B cell (primary cell): ENCODE data around the gene ARHGAP23. TPM values are rescaled to one million over a fixed set of nuclear protein-coding genes. Genes with fewer than 3 reads are reported as not detected.

Experiments used
- ATAC-seq: fragments of 200-7000 bp; cut with Tn5 transposase; one replicate; pipeline ENCODE4 v1.10.0; 2021; ENCODE audit warnings: low read depth, mild to moderate bottlenecking, moderate number of reproducible peaks, moderate library complexity
- CTCF ChIA-PET: fragments of 350-600 bp; sonication (Branson Sonifier 250); formaldehyde crosslinking; loops from one replicate; lab custom pipeline; 2021; ENCODE audit warnings: antibody characterized with exemption, inconsistent platforms; lab: Charles Lee
- POLR2A ChIA-PET: fragments of 350-600 bp; sonication (Branson Sonifier 250); formaldehyde crosslinking; loops from one replicate; lab custom pipeline; 2021; ENCODE audit warnings: antibody characterized with exemption; lab: Charles Lee
- DNase-seq: peaks from one replicate; pipeline ENCODE4 v3.0.0; 2013
- H2AFZ ChIP-seq: 2 replicates; pipeline ENCODE4 v1.6.1; 2012; ENCODE audit warnings: mild to moderate bottlenecking, low read depth, low read length; ENCODE audit not compliant: insufficient read depth, poor library complexity, severe bottlenecking
- H3K27ac ChIP-seq, 2 donors: 1 replicate in 1 of 2; 2 replicates in 1 of 2; pipeline ENCODE4 v1.5.1; 2012 to 2013; ENCODE audit warnings: low read length in 2 of 2, mild to moderate bottlenecking in 2 of 2, moderate library complexity in 1 of 2
- H3K27me3 ChIP-seq, 4 experiments: fragments of 200-600 bp in 1 of 4; sonication (generic) in 1 of 4; replicated peaks in 1 of 4; 1 replicate in 2 of 4; 2 replicates in 2 of 4; pipeline versions ENCODE4 v1.6.1 to v1.7.0; 2013 to 2016; ENCODE audit warnings: low read length in 3 of 4, mild to moderate bottlenecking in 2 of 4, mixed read lengths in 1 of 4, moderate library complexity in 1 of 4; ENCODE audit not compliant: insufficient read depth in 4 of 4, control insufficient read depth in 3 of 4; ENCODE audit errors: control extremely low read depth in 1 of 4
- H3K36me3 ChIP-seq, 2 experiments: replicated peaks in 1 of 2; 1 replicate in 1 of 2; 2 replicates in 1 of 2; pipeline versions ENCODE4 v1.6.1 to v1.7.1; 2013; ENCODE audit warnings: low read length in 1 of 2; ENCODE audit not compliant: insufficient read depth in 2 of 2, control insufficient read depth in 1 of 2; ENCODE audit errors: control extremely low read depth in 1 of 2, extremely low read depth in 1 of 2
- H3K4me1 ChIP-seq, 2 donors: fragments of 200-600 bp in 1 of 2; sonication (generic) in 1 of 2; 1 replicate in 1 of 2; 2 replicates in 1 of 2; pipeline versions ENCODE4 v1.5.1 to v1.6.1; 2013 to 2017; ENCODE audit warnings: low read length in 2 of 2; ENCODE audit not compliant: control insufficient read depth in 2 of 2, insufficient read depth in 2 of 2
- H3K4me2 ChIP-seq: replicated peaks from 2 replicates; pipeline ENCODE3; 2012; ENCODE audit warnings: mild to moderate bottlenecking, low read depth, low read length; ENCODE audit not compliant: poor library complexity, severe bottlenecking
- H3K4me3 ChIP-seq, 5 experiments: fragments of 200-600 bp in 1 of 5; sonication (generic) in 1 of 5; 1 replicate in 3 of 5; 2 replicates in 2 of 5; pipeline versions ENCODE4 v1.5.1 to v1.7.0; 2011 to 2016; ENCODE audit warnings: low read length in 4 of 5, mild to moderate bottlenecking in 4 of 5, low read depth in 2 of 5, control low read depth in 1 of 5, moderate library complexity in 1 of 5; ENCODE audit not compliant: insufficient read depth in 1 of 5; ENCODE audit errors: control extremely low read depth in 1 of 5, extremely low read depth in 1 of 5
- H3K79me2 ChIP-seq: fragments of 200-600 bp; sonication (generic); one replicate; pipeline ENCODE4 v1.6.0; 2016; ENCODE audit warnings: low read length; ENCODE audit not compliant: control insufficient read depth, insufficient read depth
- H3K9ac ChIP-seq: fragments of 200-600 bp; sonication (generic); 2 replicates; pipeline ENCODE4 v1.6.1; 2017; ENCODE audit warnings: mild to moderate bottlenecking, low read length, moderate library complexity
- H3K9me3 ChIP-seq, 3 donors: one replicate each; pipeline versions ENCODE4 v1.6.1 to v1.7.1; 2013; ENCODE audit warnings: low read length in 2 of 3; ENCODE audit not compliant: control insufficient read depth in 2 of 3, insufficient read depth in 1 of 3; ENCODE audit errors: control extremely low read depth in 1 of 3
- H4K20me1 ChIP-seq: 2 replicates; pipeline ENCODE4 v1.6.0; 2012; ENCODE audit warnings: mild to moderate bottlenecking, low read length; ENCODE audit not compliant: insufficient read depth, control insufficient read depth, poor library complexity, severe bottlenecking
- H3K27ac Mint-ChIP-seq: one replicate; pipeline ENCODE4 v1.8.0; 2021; ENCODE audit warnings: mixed read lengths
- H3K27me3 Mint-ChIP-seq: one replicate; pipeline ENCODE4 v1.8.0; 2021; ENCODE audit warnings: mixed read lengths
- H3K4me1 Mint-ChIP-seq: one replicate; pipeline ENCODE4 v1.8.0; 2021; ENCODE audit warnings: mixed read lengths
- H3K4me3 Mint-ChIP-seq: one replicate; pipeline ENCODE4 v1.8.0; 2021; ENCODE audit warnings: mixed read lengths
- H3K9me3 Mint-ChIP-seq: one replicate; pipeline ENCODE4 v1.8.0; 2022; ENCODE audit warnings: mixed read lengths; ENCODE audit not compliant: insufficient read depth
- CTCF ChIP-seq: fragments of 200-600 bp; IDR thresholded peaks from one replicate; pipeline ENCODE4 v1.8.0; 2022; ENCODE audit warnings: antibody characterized with exemption, mild to moderate bottlenecking
- EZH2 ChIP-seq: IDR thresholded peaks from 2 replicates; pipeline ENCODE4 v1.6.1; 2012; ENCODE audit warnings: borderline replicate concordance, low read depth, mild to moderate bottlenecking, moderate library complexity, low read length; ENCODE audit not compliant: insufficient read depth, poor library complexity, severe bottlenecking
- WGBS: methylation state at CpG from one replicate; pipeline ENCODE4 v1.1.5; 2013; ENCODE audit warnings: missing lambda C conversion rate; ENCODE audit not compliant: insufficient coverage; 5-methylcytosine and 5-hydroxymethylcytosine counted together
- intact Hi-C: fragments of 100-400 bp; cut with micrococcal nuclease; formaldehyde crosslinking; loops from one replicate; pipeline ENCODE4 v1.10.0; 2022
- polyA plus RNA-seq: library from polyadenylated mRNA; depleted of rRNA; stranded (reverse); fragments of >200 nt; gene quantifications from 2 replicates; pipeline ENCODE4 v1.2.3, GENCODE V29; 2012
- total RNA-seq, 2 donors: library from RNA; stranded (reverse); fragments of 120-200 nt in 1 of 2; gene quantifications; 1 replicate in 1 of 2; 2 replicates in 1 of 2; pipeline versions ENCODE4 v1.2.3 to v1.2.4, GENCODE V29; 2013 to 2022

The ARHGAP23 gene
- total and polyA plus RNA-seq, 2 donors (not counting 1 experiment from before 2014, with no cell fraction given), result 0.07 to 0.12 TPM

- Histone ChIP-seq H3K9me3 (no peaks in the 10 kb centered on the region), H3K27ac (peak overlapping the region in 1 of 2 donors; percentile 9), H4K20me1 (no peaks in the 10 kb centered on the region), H3K27me3 (peaks cover 0 to 50% (median 21%) of the 10 kb centered on the region in 4 experiments), H3K4me1 (peaks cover 9 to 19% of the 10 kb centered on the region in 2 donors), H3K4me3 (peak overlapping the region in 4 of 5 experiments; percentile 42 to 65 (median 60)), H3K36me3 (no peaks in the 10 kb centered on the region), H3K9ac (peak overlapping the region; percentile 74), H3K4me2 (peak overlapping the region; percentile 100), H3K79me2 (no peaks in the 10 kb centered on the region), H2AFZ (peak overlapping the region; percentile 77)
- CTCF ChIA-PET, result interaction anchor here (1.3 kb wide), 1 partner anchor 14 kb away, joined by 5 read pairs; no protein-coding TSS in a partner anchor
- Mint-ChIP-seq H3K27ac (no peak overlapping the region), H3K4me3 (peak overlapping the region; percentile 73), H3K27me3 (peaks cover 41% of the 10 kb centered on the region), H3K9me3 (no peaks in the 10 kb centered on the region), H3K4me1 (peaks cover 19% of the 10 kb centered on the region)
- intact Hi-C loops, result loop anchor here (5.0 to 10.0 kb wide), 2 partner anchors 126 to 238 kb away; no protein-coding TSS in a partner anchor
- ATAC-seq, result peak; percentile 35
- TF ChIP-seq CTCF, result no peak
- no peak for TF ChIP-seq EZH2
- 1% methylated on average over 36 of the region's 56 CpGs for WGBS
- DNase-seq, result peak; percentile 47
- POLR2A ChIA-PET, result no interaction called here
Measured at GRCh38 chr17:38428643-38429371, 543 bp downstream of the ARHGAP23 start.

GRCh38 chr17:38429476-38430100 lies 1.3 kb downstream of the ARHGAP23 start:
- WGBS, result 78% methylated on average over 7 of the region's 9 CpGs
- Histone ChIP-seq H3K4me1 (peaks cover 9 to 19% of the 10 kb centered on the region in 2 donors), H3K9ac (no peak overlapping the region), H3K36me3 (no peaks in the 10 kb centered on the region), H3K9me3 (no peaks in the 10 kb centered on the region), H2AFZ (peak overlapping the region; percentile 77), H3K4me2 (peak overlapping the region; percentile 100), H4K20me1 (no peaks in the 10 kb centered on the region), H3K4me3 (no peak overlapping the region), H3K79me2 (no peaks in the 10 kb centered on the region), H3K27me3 (peaks cover 0 to 42% (median 16%) of the 10 kb centered on the region in 4 experiments), H3K27ac (no peak overlapping the region)
- DNase-seq (no peak), ATAC-seq (no peak)
- ChIA-PET CTCF (interaction anchor here (1.3 kb wide), 1 partner anchor 15 kb away, joined by 5 read pairs; no protein-coding TSS in a partner anchor), POLR2A (no interaction called here)
- Mint-ChIP-seq H3K9me3 (no peaks in the 10 kb centered on the region), H3K27me3 (peaks cover 35% of the 10 kb centered on the region), H3K27ac (no peak overlapping the region), H3K4me3 (peak overlapping the region; percentile 73), H3K4me1 (peaks cover 19% of the 10 kb centered on the region)
- intact Hi-C loops, result loop anchor here (5.0 to 10.0 kb wide), 2 partner anchors 125 to 238 kb away; no protein-coding TSS in a partner anchor
- TF ChIP-seq CTCF (no peak), EZH2 (no peak)
